Cardiac muscle cell (in vitro differentiated cells and primary cell): ENCODE measurements around the gene OAF. TPM values are rescaled to one million over a fixed set of nuclear protein-coding genes. Genes with fewer than 3 reads are reported as not detected.
A peak's percentile ranks its signal among the peaks of the same experiment; 100 is the strongest.

Experiments
- DNase-seq, 2 donors: peaks; one replicate each; pipeline versions ENCODE4 v3.0.0 to v3.0.0-alpha.2; 2010 to 2017; ENCODE audit warnings: low read depth in 1 of 2, low spot score in 1 of 2
- H3K27ac ChIP-seq: fragments of 200-600 bp; sonication (generic); 2 replicates; pipeline ENCODE4 v1.5.1; 2016
- H3K27me3 ChIP-seq: fragments of 200-600 bp; sonication (generic); 2 replicates; pipeline ENCODE4 v1.6.0; 2016; ENCODE audit warnings: control low read depth
- H3K36me3 ChIP-seq: fragments of 200-600 bp; sonication (generic); 2 replicates; pipeline ENCODE4 v1.5.1; 2016; ENCODE audit warnings: control low read depth
- H3K4me1 ChIP-seq: fragments of 200-600 bp; sonication (generic); 2 replicates; pipeline ENCODE4 v1.8.1; 2017; ENCODE audit warnings: low read depth, mild to moderate bottlenecking, mixed run types
- H3K4me3 ChIP-seq: fragments of 200-600 bp; sonication (generic); 2 replicates; pipeline ENCODE4 v1.5.1; 2016; ENCODE audit warnings: mild to moderate bottlenecking
- H3K9me3 ChIP-seq: fragments of 200-600 bp; sonication (generic); 2 replicates; pipeline ENCODE4 v1.5.1; 2017; ENCODE audit warnings: low read depth, mild to moderate bottlenecking, control low read depth
- CTCF ChIP-seq: IDR thresholded peaks from 2 replicates; pipeline ENCODE4 v1.5.1; 2012; ENCODE audit warnings: low read depth, mild to moderate bottlenecking, low read length
- polyA plus RNA-seq: library from polyadenylated mRNA; unstranded; fragments of >200 nt; fragmentation: Nextera tagmentation; extraction: Ambion mirVana; gene quantifications from 2 replicates; pipeline ENCODE4 v1.2.1, GENCODE V29; 2016
- total RNA-seq: library from RNA; depleted of rRNA; stranded (reverse); fragments of >200 nt; gene quantifications from 2 replicates; pipeline ENCODE4 v1.2.3, GENCODE V29; 2016

OAF gene
- total and polyA plus RNA-seq, 2 experiments from 2014 or later: 11.3 to 12.0 TPM

- Histone ChIP-seq H3K27me3 (peaks cover 7% of the 10 kb centered on the region), H3K9me3 (no peaks in the 10 kb centered on the region), H3K4me3 (no peak overlapping the region), H3K27ac (no peak overlapping the region), H3K4me1 (no peaks in the 10 kb centered on the region), H3K36me3 (no peaks in the 10 kb centered on the region)
- no peak for DNase-seq
- TF ChIP-seq CTCF: no peak
These were observed 25.0 kb upstream of the OAF start for GRCh38 chr11:120185706-120186455.

GRCh38 chr11:120186456-120186773 is 24.4 kb upstream of the OAF start:
- Histone ChIP-seq H3K27ac (no peak overlapping the region), H3K27me3 (peaks cover 6% of the 10 kb centered on the region), H3K4me1 (no peaks in the 10 kb centered on the region), H3K4me3 (no peak overlapping the region), H3K9me3 (no peaks in the 10 kb centered on the region), H3K36me3 (no peaks in the 10 kb centered on the region)
- no peak for DNase-seq
- no peak for TF ChIP-seq CTCF

- peaks cover 6% of the 10 kb centered on the region for H3K27me3 ChIP-seq
- H3K27ac ChIP-seq: no peak overlapping the region
- no peaks in the 10 kb centered on the region for H3K4me1 ChIP-seq
- peak in 1 of 2 donors; percentile 37 for DNase-seq
- no peaks in the 10 kb centered on the region for H3K36me3 ChIP-seq
- no peaks in the 10 kb centered on the region for H3K9me3 ChIP-seq
- no peak for TF ChIP-seq CTCF
- H3K4me3 ChIP-seq: no peak overlapping the region
These were observed 23.8 kb upstream of the OAF start for GRCh38 chr11:120186774-120187591.

- no peaks in the 10 kb centered on the region for H3K9me3 ChIP-seq
- no peak overlapping the region for H3K27ac ChIP-seq
- no peak for DNase-seq
- H3K4me3 ChIP-seq: no peak overlapping the region
- TF ChIP-seq CTCF: no peak
- no peaks in the 10 kb centered on the region for H3K36me3 ChIP-seq
- no peaks in the 10 kb centered on the region for H3K4me1 ChIP-seq
- H3K27me3 ChIP-seq: peaks cover 6% of the 10 kb centered on the region
These were observed 22.5 kb upstream of the OAF start for GRCh38 chr11:120188371-120188770.

- H3K4me3 ChIP-seq: no peak overlapping the region
- no peak overlapping the region for H3K27ac ChIP-seq
- H3K9me3 ChIP-seq: no peaks in the 10 kb centered on the region
- peaks cover 6% of the 10 kb centered on the region for H3K27me3 ChIP-seq
- no peaks in the 10 kb centered on the region for H3K36me3 ChIP-seq
- no peak for DNase-seq
- H3K4me1 ChIP-seq: no peaks in the 10 kb centered on the region
- TF ChIP-seq CTCF: no peak
These were observed 21.9 kb upstream of the OAF start for GRCh38 chr11:120188811-120189455.
